HG03064 (cell line): ENCODE data around the gene CNTFR.

Experiments used
- ATAC-seq: cut with Tn5 transposase; IDR thresholded peaks from one replicate; pipeline ENCODE4 v1.9.1; 2021; ENCODE audit warnings: low read depth; ENCODE audit not compliant: unreplicated experiment

The CNTFR gene

DNA sequence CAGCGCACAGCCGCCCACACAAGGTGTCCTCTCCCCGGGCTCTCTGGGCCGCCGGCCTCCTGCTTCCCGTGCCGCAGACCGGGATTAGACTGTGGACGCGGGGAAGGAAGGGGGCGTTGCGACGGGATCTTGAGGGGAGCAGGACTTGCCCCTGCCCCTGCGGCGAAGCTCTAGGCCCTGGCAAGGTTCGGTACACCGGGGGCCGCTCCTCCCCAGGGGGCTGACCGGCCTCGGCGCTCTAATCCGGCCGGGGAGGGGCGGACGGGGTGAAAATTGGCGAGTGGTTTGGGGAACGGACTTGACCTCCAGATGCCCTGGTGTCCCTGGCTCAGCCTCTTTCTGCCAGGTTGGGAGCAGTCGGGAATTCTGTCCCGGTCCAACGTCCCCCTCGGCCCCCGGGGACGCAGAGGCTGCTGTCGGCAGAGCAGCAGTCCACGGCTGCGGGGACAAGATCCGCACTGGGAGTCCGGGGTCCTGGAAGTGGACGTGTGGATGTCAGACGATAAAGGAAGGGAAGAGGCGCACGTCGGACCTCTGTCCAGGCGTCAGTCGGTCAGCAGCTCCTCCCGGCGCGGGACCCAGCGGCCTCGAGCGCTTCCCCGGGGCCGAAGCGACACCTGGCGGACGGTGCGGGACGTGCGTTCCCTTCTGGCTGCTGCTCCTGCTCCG lies 1.9 kb upstream of the CNTFR start:
- no peak for ATAC-seq

DNA sequence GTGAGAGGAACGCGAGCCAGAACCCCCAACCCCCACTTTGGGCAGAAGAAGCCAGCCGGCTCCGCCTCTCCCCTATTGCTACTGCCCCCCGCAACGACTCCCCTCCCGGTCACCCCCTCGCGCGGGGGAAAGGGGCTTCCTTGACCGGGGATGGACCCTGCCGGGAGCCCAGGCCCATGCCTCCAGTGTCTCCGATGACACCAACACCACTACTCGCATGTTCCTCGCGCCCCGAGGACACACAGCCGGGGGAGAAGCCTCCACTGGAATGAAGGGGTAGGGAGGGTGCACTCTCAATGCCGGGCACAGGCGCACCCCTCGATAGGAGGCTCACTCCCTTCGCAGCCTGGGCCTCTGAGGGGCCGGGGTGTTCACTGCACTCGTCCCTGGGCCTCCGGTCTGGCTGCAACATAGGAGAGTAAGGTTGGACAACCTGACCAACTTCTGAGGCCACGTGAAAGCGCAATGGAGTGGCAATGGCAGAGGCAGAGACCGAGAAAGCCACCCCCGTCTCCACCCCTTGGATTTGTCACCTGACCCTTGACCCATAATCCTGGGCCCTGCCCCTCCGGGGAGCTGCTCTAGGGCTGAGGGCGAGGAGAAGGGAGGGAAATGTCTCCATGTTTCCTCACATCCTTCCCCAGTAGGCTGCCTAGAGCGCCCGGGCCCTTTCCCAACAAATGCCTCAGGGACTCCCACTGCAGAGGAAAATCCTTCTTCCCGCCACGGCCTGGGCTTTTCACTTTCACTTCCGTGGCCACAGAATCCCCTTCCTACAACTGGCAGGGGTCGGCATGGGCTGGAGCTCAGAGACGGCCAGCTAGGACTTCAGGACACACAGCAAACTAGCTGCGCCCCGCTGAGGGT lies 1.1 kb upstream of the CNTFR start:
- ATAC-seq, result no peak

DNA sequence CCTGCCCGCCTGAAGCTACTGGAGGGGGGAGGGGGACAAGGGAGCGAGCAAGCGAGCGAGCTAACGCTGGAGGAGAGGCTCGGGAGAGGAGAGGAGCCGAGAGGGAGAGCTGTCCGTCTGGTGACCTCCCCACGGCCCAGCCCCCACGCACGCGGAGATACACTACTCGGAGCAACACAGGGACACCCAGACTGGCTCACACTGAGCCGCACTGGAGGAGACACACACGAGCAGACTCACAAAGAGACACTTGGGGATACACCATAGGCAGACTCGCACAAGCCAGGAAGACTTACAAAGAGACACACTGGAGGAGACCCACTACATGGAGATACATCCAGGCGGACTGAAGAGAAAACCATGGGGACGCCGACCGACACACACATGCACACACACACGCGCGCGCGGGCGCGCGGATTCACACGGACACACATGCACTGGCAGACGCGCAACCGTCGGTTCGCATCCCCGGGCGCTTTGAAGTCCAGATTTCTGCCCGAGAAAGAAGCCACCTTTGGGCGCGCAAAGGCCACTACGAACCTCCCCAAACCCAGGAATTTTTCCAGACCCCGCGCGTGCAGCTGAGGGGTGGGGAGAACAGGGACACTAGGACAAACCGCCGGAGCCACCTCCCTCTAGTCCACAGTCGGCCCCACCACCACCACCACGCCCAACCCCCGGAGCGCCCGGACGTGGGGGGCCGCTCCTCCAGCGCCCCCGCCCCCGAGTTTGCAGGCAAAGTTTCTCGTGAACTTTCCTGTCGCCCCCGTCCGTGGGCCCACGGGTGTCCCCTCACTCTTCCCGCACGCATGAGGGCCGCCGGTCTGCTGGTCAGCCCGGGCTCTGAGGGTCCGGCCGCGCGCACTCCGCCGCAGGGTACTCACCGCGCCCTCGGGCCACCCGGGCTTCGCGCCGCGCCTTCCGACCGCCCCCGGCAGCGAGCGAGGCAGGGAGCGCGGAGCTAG lies 571 bp downstream of the CNTFR start:
- ATAC-seq, result no peak

DNA sequence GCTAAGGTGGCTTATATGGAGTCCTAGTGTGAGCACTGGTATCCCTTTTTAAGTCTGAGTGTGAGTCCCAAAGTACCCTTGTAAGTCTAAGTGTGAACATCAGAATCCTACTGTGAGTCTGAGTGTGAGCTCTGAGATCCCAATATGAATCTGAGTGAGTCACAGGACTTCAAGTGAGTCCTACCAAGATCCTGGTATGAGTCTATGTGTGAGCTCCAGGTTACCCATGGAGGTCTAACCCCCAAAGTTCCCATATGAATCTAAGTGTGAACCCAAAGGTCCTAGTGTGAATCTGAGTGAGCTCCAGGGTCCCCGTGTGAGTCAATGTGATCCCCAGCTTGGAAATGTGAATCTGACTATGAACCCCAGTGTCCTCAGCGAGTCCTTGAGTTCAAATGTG lies 2.3 kb downstream of the CNTFR start:
- no peak for ATAC-seq

DNA sequence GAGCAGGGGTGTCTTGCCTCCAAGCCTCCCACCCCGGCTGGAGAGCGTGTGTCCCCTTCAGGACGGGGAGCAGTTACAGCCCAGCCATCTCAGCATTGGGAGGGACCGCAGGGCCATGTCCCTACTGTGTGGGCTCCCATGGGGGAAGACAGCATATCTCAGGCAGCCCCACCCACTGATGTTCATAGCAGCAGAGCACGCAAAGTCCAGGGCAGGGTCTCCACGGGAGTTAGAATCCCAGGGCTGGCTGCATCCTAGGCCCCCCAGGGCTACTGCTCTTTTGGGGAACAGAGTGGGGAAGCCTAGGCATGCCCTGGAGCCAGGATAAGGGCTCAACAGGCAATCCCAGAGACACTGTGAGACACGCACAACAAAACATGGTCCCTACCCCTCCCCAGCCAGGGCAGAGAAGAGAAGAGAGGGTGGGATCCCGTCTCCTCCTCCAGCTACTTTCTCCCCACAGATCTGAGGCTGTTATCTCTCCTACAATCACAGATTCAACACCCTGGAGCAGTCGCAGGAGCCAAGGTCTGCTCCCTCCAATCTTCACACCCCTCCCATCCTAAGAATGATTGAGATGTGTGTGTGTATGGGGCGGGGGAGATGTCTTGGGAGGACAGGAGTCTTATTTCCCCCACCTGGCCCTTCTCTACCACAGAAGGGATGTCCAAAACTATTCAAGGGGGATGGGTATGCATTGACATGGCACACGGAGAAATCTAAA lies 3.4 kb downstream of the CNTFR start:
- ATAC-seq, result no peak

DNA sequence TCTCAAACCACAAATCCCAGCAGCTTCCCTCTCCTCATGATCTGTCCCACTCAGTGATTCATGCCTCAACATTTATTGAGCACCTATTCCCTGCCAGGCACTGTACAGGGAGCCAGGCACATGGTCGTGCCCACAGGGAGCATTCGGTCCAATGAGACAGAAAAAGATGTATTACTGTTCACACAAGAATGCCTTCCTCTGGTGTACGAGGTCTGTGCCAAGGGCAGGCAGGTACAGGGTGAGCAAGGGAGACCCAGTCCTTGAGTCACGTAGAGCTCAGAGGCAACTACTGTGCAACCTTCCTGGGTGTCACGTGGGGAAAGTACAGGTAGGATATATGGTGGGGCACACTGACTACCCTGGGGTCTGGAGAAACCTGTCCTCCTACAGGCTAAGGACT lies 4.6 kb downstream of the CNTFR start:
- ATAC-seq, result no peak

DNA sequence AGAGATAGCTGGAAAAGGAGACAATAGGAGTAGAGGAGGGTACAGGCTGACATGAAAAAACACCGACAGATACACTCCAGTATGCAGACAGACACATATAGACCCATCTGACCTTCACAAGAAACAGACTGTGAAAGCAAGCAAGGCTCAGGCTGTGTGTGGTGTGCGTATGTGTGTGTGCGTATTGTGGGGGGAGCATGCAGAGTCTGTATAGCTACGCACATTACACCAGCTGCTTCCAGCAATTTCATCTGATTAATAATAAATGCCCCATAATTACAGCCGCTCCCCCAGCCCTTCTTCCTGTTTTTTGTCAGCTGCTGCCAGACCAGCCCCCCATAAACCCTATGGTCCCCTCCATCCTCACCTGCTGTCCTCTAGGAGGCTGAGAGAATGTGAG lies 6.7 kb downstream of the CNTFR start:
- no peak for ATAC-seq

DNA sequence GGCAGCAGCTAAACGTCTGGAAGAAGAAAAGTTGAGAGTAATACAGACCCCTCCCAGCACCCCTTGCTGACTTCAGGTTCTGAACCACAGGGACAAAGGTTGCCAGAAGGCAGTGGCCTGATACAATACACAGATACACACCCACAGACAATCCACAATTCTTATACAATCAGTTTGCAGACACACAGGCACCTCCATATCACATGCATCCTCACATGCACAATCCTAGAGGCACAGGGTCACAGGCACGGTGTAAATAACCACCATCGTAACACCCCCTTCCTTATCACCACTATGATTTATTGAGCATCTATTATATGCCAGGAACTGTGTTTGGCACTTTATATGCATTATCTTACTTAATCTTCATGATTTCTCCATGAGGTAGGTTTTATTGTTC lies 8.2 kb downstream of the CNTFR start:
- ATAC-seq, result no peak

DNA sequence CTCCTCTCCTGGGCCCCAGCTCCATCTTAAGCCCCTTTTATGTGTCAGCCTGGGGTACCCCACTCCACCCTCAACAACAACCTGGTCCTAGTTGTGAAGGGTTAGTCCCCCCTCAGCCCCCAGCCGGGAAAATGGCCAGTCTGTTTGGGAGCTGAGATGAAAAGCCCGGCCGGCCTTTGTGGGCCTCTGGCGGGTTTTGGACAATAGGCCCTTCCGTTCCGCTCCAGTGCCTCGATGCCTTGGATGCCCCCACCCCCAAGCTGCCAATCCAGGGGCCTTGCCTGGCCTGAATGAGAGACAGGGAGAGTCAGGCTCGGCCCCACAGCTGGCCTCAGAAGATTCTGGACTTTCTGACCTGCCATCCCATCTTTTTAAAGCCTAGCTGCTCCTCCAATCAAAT lies 9.2 kb downstream of the CNTFR start:
- ATAC-seq, result no peak

DNA sequence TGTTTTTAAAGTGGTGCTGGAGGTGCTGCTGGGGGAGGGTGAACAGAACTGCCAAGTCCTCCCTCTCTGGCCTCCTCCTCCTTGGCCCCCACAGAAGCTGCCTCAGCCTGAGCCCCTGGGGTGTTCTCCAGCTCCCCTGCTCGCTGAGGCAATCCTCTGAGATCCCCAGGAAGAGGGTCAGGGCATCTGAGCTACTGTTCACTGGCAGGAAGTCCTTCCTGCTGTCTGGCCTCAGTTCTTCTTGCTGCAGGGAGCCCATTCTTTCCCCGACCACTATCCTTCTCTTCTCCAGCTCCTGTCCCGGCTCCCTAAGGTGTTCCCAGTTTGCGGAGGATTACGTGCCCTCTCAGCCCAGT lies 9.7 kb downstream of the CNTFR start:
- ATAC-seq, result no peak

DNA sequence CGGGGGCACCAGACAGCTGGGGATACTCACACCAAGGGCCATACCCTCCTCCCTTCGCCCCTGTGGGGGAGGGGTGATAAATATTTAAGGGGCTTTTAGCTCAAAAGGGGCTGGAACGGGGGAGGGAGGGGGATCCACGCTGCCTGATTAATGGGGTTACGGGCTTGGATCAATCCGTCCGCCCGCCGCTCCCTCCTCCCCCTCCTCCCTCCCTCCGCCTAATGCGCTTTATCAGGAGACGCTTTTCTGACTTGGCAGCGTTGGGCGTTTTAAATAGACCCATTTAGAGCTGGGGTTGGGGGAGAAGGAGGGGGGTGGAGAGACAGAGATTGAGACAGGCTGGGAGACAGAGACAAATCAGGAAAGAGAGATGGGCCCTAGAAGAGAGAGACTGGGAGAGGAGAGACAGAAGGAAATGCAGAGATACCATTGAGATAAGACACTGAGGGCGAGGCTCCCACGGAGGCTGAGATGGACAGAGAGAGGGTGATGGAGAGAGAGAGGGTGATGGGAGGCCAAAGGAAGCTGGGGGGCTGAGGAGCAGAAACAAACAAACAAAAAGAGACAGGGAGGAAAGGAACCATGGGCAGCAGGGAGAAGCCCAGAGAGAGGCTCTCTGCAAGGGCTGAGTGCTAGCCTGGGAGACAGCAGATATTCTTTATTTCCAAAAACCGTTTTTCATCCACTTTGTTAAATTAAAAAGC lies 10.3 kb downstream of the CNTFR start:
- ATAC-seq, result no peak

DNA sequence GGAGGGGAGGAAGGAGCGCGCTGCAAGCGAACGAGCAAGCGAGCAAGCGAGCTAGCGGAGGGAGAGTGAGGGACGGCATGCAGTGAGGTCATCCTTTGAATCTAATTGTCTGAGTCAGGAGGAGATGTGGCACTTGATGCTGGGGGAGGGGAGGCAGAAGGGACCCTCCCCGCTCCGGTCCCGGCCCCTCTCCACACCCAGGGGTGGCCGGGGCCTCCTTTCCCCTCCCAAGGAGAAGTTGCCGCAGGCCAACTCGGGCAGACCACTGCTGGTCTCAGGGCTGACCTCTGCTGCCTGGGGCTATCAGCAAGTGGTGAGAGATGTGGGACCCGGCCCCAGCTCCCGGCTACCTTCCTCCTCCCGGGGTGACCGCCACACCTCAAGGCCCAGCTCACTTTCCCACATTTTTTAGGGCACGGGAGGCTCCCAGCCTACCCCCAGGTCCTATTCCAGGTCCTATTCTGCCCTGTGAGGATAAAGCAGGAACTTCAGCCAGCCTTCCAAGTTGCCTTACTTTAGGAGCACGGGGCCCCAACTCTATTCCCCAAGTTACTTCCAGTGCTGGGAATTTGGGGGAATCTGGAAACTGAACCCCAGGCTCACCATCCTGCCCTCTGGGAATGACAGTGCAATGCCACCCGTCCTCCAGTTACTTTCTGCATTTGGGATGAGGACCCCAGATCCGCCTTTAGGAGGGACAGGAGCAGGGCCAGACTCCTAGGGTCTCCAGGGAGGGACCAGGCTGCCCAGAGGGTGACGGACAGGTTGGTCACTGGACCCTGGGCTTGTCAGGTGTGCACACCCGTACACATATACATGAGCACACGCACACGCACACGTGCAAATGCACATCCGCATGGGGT lies 11.1 kb downstream of the CNTFR start:
- ATAC-seq, result no peak

DNA sequence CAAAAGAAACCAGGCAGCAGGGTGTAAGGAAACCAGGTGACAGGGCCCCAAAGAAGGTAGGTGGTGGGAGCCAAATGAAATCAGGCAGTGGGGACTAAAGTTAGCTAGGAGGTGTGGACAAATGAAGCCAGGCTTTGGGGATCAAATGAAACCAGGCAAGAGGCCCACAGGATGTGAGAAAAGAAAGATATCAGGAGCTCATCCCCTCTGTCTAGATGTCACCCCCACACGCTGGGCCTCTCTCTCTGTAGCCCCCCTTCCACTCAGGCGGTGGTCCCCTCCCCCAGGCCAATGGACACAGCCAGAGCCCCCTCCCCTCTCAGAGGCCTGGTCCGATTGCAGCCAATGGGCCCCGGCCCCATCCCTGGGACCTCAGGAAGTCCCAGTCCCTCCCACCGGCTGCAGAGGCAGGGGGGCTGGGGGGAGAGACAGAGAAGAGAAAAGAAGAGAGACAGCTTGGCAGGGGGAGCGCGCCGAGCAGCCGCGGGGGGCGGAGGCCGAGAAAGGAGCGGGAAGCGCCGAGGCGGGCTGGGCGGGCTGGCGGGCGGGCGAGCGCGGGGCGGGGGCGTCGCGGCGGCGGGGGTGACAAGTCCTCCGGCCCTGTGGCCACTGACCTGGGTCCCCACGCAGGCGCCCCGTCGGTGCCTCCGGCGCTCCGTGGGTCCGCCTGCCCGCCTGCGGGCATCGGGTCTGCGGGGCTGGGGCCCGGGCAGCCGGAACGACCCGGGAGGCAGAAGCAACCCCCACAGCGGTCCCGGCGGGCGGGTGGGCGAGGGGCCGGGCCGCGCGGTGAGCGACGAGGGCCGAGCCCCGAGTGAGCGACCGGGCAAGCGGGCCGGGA lies 11.9 kb downstream of the CNTFR start:
- no peak for ATAC-seq

DNA sequence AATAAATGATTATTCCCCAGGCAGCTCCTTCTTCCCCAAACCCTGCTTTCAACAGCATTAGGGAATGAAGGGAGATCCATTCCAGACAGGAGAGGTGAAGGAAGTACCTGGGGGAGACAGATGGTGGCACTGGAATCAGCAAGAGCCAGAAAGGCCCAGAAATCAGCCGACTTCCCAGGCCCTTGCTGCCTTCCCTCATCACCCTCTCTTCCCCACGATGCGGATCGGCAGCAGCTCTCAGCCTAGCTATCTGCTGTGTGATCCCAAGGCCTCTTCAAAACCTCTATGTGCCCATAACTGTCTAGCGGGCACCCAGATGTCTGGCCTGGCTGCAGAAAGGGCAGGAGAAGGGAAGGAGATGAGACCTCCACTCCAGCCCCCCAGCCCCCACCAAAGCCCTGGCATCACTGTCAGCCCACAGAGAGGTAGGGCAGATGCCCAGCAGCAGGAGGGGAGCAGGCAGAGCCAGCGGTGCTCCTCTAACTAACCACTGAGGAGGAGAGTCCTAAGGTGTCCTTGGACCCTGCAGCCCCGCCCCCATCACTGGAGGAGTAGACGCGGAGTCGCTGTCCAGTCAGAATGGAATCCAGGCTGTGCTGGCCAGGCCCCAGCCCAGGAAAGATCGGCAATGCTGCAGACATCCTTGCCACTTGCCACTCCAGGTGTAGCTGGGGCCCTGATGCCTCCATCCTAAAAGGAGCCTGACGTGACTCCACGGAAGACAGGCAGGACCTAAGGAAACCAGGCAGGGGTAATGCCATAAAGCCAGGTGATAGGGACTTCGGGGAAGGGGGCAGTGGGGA lies 12.7 kb downstream of the CNTFR start:
- no peak for ATAC-seq

DNA sequence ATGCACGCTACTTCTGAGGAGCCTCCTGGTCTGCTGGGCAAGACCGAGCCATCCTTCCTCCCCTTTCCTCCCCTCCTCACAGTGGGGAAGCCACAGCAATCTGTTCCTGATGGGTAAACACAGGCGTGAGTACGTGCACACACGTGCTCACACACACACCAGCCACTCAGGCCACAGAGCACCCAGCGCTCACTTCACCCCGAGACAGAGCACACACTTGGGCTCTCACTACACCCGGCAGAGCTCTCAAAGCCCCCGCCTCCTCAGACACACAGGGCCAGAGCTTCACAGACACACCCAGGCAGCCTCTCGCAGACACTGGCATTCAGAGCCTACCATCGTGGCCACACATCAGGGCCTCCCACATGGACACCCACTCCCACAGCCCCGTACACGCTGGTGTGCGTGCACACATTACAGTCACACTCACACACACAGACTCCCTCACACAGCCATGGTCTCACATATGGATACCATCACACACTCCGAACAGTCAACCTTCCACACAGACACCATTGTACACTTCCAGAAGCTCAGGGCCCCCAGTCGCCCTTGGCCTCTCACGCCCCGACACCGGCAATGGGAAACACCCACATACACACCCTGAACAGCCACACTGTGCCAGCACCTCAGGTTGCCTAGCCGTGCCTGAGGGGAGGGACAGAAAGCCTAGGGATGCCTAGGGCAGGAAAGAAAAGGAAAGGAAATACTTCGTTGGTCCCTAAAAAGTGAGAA lies 13.5 kb downstream of the CNTFR start:
- no peak for ATAC-seq

DNA sequence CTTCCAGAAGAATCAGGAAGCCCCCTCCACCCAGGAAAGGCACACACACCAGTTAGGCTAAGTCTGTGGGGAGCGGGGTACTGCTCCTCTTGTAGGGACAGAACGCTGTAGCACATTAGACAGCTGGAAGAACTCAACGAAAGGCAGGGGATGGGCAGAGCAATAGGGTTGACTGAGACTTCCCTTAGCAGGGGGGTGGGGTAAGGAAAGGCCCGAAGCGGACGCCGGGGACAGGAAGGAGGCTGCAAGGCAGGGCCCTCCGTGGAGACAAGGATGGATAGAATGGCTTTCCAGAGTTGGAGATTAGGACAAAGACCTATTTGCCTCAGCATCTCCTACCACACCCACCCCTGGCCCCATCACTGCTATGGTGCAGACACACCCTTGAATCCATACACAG lies 14.3 kb downstream of the CNTFR start:
- ATAC-seq, result no peak

DNA sequence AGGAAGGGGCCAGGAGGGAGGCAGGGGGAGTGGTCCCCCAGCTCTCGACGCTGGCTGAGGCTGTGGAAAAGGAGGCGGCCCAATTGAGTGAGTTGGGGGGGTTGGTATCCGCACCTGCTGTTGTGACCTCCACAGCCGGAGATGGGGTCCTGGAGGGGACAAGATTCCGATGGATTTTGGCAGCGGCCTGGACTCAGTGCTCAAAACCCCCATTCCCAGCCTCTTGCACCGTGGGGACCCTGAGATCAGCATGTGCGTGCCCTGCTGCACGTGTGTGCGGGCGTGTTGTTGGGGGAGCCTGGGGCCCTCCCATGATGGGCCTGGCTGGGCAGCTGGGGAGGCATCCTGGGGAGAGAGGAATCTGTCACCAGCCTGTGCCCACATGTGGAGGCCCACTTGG lies 15.0 kb downstream of the CNTFR start:
- ATAC-seq, result no peak
